ENCODE data around the gene CAV2.

The CAV2 gene

DNA sequence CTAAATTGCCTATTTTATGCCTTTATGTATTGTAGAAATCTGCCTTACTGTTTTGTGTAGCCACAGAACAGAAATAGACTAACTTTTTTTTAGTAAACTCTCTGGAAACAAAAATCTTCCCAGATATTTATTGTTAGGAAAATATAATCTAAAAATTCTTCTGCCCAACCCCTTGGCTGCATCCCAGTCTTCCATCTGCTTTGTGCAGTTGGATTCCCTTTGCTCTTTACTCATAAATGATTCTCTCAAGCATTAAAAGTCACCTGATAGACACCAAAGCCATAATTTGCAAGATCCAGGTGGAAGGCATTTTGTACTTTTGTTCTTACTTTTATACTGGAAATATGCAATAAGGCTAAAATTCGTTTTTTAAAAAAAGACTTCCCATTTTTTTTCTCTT is 6.1 kb upstream of the CAV2 start:
- no peak for FAIRE-seq
- DNase-seq (ENCODE audit: extremely low spot score, insufficient read length, low read depth): no peak

DNA sequence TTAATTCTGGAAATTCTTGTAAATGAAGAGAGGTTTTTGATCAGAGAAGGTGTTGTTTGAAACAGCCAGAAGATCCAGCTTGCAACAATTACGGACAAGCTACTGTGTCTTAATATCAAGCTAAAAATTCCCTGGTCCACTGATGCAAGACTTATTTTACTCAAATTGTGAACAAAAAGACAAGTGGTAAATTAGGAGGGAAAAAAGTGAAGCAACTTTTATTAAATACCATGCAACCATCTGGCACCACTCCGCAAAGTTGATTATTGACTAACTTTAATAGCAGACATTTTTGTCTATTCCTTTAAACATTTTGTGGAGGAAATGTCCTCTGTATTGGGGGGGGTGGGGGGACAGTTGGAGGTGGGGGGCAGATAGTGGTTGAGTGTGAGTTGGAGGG is 5.1 kb upstream of the CAV2 start:
- FAIRE-seq: no peak

GRCh38 chr7:116495736-116496135 is 3.8 kb upstream of the CAV2 start:
- no peak for FAIRE-seq

More for the DNA sequence above, 5.1 kb upstream of the CAV2 start:
- no peak for DNase-seq (ENCODE audit: extremely low spot score, insufficient read length, low read depth)

DNA sequence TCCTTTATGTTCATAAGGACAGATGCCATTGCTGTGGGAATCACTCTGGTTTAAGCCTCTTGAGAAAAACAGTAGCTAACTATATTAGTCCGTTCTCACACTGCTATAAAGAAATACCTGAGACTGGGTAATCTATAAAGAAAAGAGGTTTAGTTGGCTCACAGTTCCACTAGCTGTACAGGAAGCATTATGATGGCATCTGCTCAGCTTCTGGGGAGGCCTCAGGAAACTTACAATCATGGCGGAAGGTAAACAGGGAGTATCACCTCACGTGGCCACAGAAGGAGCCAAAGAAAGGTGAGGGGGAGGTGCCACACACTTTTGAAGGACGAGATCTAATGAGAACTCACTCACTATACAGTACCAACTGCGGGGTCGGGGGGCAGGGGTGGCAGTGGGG is 2.9 kb upstream of the CAV2 start:
- DNase-seq (ENCODE audit: extremely low spot score, insufficient read length, low read depth) (no peak), FAIRE-seq (no peak)

More at GRCh38 chr7:116495736-116496135, 3.8 kb upstream of the CAV2 start:
- DNase-seq (ENCODE audit: extremely low spot score, insufficient read length, low read depth): no peak

GRCh38 chr7:116497708-116498107 is 1.8 kb upstream of the CAV2 start:
- FAIRE-seq (no peak), DNase-seq (ENCODE audit: extremely low spot score, insufficient read length, low read depth) (no peak)

DNA sequence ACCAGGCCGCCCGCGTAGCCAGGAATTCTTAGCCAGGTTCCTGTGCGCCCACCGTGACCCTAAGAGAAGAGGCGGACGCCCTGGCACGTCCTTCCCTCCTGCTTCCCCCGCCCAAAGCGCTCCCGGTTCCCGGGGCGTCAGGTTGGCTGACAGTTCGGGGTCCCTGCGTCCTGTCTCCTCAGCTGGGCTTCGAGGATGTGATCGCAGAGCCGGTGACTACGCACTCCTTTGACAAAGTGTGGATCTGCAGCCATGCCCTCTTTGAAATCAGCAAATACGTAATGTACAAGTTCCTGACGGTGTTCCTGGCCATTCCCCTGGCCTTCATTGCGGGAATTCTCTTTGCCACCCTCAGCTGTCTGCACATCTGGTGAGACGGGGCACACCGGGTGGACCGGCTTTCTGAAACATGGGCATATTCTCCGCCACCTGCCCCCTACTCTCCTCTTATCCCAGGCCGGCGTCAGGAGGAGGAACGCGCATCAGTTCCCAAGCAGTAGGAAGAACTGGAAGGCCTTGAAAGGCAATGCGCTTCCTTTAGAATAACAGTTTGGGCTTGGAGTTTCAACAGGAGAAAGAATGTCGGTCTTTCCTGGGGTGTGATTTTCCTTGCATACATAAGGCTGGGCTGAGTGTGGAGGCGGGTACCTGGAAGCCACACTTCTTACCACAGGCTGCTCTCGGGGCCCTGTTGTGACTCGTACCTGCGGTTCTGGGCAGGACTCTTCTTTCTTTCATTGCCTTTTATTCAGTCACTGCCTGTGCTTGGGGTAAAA is 728 bp downstream of the CAV2 start:
- no peak for FAIRE-seq
- DNase-seq (ENCODE audit: extremely low spot score, insufficient read length, low read depth): no peak

GRCh38 chr7:116501425-116502167 is 2.1 kb downstream of the CAV2 start:
- FAIRE-seq: no peak
- DNase-seq (ENCODE audit: extremely low spot score, insufficient read length, low read depth): no peak

DNA sequence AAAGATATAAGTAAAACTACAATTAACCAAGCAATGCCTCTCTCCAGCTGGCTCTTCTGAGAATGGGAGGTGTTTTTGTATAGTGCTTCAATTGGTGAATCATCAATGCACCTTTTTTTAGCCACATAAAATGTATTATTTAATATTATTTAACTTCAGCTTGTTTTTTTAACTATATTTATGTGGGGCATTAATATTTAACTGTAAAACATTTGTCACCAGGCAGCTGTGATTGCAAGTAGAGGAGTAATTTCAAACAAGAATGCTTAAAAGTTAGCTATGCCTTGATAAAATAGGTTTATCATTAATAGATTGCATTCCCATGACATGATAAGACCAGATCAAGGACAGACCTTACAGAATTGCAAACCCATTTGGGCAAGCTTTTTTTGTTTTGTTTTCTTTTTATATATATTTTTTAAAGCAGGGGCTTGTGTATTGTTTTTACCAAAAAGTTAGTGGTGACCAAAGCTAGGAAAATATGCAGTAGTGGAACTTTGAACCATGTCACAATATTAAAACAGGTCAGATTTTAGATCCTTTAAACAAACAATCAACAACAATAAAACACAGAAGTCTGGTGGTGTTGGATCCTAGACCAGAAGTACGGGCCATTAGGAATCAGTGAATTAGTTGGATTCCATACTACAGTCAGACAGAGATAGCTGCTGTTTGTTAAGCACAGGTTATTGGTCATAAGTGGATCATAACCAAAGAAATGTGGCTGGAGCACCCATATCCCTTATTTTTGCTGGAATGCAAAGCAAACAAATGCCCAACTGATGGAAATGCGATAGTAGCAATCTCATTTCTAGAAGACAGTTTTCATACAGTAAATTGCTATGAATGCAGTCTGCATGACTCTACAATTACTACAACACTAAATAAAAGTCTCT is 2.9 kb downstream of the CAV2 start:
- FAIRE-seq (no peak), DNase-seq (ENCODE audit: extremely low spot score, insufficient read length, low read depth) (no peak)

DNA sequence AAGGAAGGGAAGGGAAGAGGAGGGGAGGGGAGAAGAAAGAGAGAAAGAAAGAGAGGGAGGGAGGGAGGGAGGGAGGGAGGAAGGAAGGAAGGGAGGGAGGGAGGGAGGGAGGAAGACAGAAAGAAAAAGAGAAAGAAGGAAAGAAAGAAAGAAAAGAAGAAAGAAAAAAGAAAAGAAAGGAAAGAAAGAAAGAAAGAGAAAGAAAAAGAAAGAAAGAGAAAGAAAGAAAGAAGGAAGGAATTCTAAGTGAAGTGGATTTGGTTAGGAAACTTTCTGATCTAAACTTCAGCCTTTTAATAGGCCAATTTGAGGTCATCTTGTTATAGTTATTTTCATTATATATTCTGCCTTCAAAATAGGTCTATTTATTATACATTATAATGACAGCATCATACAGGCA is 4.3 kb downstream of the CAV2 start:
- no peak for FAIRE-seq

DNA sequence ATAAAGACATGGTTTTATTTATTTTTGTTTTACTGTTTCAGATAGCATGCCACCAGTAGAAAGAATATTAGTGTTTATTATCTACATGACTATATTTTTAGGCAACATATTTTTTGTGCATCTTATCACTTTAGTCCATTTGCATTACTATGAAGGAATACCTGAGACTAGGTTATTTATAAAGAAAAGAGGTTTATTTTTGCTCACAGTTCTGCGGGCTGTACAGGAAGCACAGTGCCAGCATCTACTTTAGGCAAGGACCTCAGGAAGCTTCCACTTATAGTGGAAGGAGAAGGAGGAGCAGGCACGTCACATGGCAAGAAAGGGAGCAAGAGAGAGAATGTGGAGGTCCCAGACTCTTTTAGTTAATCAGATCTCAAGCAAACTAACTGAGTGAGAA is 5.7 kb downstream of the CAV2 start:
- FAIRE-seq: no peak
- no peak for DNase-seq (ENCODE audit: extremely low spot score, insufficient read length, low read depth)

More for the DNA sequence above, 4.3 kb downstream of the CAV2 start:
- DNase-seq (ENCODE audit: extremely low spot score, insufficient read length, low read depth): no peak

- no peak for FAIRE-seq
- DNase-seq (ENCODE audit: extremely low spot score, insufficient read length, low read depth): no peak
Measured at GRCh38 chr7:116505823-116506222, 6.3 kb downstream of the CAV2 start.

GRCh38 chr7:116509982-116510579 is 10.5 kb downstream of the CAV2 start:
- DNase-seq (ENCODE audit: extremely low spot score, insufficient read length, low read depth) (no peak), FAIRE-seq (no peak)

GRCh38 chr7:116510795-116511194 is 11.3 kb downstream of the CAV2 start:
- FAIRE-seq: no peak
- DNase-seq (ENCODE audit: extremely low spot score, insufficient read length, low read depth): no peak

- FAIRE-seq (peak; percentile 95), DNase-seq (ENCODE audit: extremely low spot score, insufficient read length, low read depth) (no peak)
Measured at GRCh38 chr7:116511552-116512519, 12.3 kb downstream of the CAV2 start.

DNA sequence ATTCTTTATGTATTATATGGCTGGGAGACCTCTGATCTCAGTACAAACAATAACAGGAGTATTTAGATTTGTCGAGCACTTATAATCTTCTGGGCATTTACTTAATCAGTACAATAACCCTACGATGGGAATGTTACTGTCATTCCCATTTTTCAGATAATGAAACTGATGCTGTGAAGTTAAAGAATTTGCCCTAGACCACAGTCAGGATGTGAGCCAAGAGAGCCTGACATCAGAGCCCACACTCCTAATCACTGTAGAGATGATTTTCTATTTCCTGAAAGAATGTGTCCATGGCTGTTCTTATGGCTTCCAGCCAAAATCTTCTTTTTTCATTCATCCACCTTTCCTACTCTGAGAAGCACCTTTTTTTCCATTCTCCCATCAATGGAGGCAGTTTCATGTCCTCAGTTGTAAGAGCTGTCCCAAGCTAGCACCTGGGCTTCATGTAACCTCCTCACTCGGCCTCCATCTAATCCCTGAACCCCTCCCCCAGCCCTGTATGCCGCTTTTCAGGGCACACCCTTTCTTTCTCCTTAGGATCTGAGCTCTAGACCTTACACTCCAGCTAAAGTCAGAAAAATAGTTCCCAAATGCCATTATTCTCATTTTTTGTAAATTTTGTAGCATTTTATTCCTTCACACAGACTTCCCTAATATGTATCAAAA is 13.1 kb downstream of the CAV2 start:
- DNase-seq (ENCODE audit: extremely low spot score, insufficient read length, low read depth): no peak
- FAIRE-seq: no peak

DNA sequence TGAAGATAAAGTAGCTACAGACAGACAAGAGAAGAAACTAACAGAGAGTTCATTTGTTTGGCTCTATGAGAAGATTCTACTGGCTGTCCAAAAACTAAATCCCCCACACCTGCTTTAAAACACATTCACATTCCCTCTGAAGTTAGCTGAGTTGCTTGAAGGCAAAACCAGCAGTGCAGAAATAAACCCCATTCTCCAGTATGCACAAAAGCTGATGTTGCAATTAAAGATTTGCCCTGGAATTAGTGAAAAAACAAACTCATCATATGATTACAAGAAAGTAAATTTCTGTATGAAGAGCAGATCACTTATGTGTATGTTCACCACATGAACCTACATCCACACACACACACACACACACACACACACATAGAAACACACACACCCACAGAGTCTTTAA is 16.0 kb downstream of the CAV2 start:
- no peak for FAIRE-seq
- DNase-seq (ENCODE audit: extremely low spot score, insufficient read length, low read depth): no peak

DNA sequence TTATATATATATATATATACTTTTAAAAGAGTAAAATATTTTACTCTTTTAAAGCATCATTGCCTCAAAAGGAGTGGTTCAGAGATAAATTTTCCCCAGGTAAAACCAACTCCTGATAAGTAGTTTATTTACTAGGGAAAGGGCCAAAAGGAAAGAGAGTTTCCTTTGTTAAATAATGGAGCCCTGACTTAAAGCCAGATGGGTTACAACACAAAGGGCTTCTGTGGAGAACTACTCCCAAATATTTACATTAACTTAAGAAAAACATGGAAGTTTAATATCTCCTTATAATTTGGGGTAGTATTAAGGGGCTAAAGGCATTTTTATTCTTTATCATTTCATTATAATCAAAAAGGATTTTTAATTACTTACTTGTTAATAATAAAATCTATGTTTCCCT is 16.8 kb downstream of the CAV2 start:
- DNase-seq (ENCODE audit: extremely low spot score, insufficient read length, low read depth) (no peak), FAIRE-seq (no peak)

GRCh38 chr7:116517626-116518025 is 18.1 kb downstream of the CAV2 start:
- DNase-seq (ENCODE audit: extremely low spot score, insufficient read length, low read depth) (no peak), FAIRE-seq (no peak)

DNA sequence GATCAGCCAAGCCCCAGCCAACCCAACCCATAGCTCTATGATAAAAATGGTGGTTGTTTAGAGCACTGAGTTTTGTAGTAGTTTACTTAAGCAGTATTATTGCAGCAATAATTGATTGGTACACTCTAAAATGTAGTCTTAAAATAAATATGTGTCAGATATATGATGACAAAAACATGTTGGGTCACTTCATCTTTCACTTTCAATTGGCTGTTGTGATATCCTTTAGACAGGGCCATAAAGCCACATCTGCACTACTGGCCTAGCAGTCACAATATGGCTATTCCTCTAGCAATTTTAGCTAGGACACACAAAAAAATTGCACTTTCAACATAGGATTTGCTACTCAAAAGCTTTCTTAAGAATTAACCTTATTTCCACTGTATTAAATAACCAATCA is 19.4 kb downstream of the CAV2 start:
- FAIRE-seq: no peak
- no peak for DNase-seq (ENCODE audit: extremely low spot score, insufficient read length, low read depth)
